Central memory CD4-positive, alpha-beta T cell (primary cell): Measurements from ENCODE around the gene NAP1L5.

Experiments used
- DNase-seq: peaks from one replicate; pipeline ENCODE4 v3.0.0; 2022

Gene NAP1L5

GRCh38 chr4:88659890-88660208 lies 37.8 kb downstream of the NAP1L5 start:
- no peak for DNase-seq

GRCh38 chr4:88659055-88659889 lies 38.4 kb downstream of the NAP1L5 start:
- peak; percentile 39 for DNase-seq

GRCh38 chr4:88655226-88655625 lies 42.4 kb downstream of the NAP1L5 start:
- no peak for DNase-seq

- no peak for DNase-seq
Measured at GRCh38 chr4:88653371-88653946, 44.2 kb downstream of the NAP1L5 start.

GRCh38 chr4:88649716-88650115 lies 47.9 kb downstream of the NAP1L5 start:
- no peak for DNase-seq

GRCh38 chr4:88646528-88647280 lies 50.9 kb downstream of the NAP1L5 start:
- DNase-seq, result no peak

- DNase-seq, result no peak
Measured at GRCh38 chr4:88645994-88646393, 51.6 kb downstream of the NAP1L5 start.
